Ramos (cell line): ENCODE data around the gene RDM1.

ENCODE experiments used
- in situ Hi-C: fragments of 300-500 bp; cut with MboI; formaldehyde crosslinking; loops from one replicate; pipeline ENCODE4 v1.14.3; 2022; ENCODE audit warnings: low sequenced_read_pairs; ENCODE audit not compliant: unreplicated experiment

The RDM1 gene

DNA sequence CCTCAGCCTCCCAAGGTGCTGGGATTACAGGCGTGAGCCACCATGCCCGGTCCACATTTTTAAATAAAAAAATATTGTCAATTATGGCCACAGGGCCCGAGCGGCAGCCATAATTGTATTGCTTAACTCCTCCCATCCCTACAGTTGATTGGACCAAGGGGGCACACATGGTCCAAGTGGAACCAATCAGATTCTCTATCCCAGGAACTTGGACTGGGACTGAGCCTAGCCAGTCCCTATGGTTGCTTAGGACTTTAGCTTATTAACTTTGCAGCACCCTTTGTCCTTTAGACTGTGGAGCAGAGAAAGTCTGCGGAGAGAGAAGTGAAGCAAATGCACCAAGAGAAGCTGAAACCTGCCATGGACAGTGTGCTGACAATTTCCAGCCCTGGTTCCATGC is 5.5 kb upstream of the RDM1 start:
- in situ Hi-C loops = no loop called here

DNA sequence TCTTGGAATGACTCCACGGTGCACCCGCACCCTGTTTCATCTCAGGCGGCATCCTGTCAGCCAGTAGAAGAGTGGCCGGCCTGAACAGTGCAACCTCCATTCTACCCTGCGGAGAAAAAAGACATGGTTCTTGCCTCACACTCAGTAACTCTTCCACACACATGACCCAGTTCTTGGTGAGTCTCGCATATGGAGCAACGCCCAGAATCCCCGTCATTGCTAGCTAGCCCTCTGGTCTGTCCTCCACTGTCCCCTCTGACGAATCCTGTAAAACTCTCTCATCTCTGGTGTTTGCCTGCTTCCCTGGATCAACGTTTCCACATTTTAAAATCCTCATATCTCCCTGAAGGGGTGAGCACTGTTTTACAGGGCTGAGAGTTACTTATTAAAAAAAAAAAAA is 4.2 kb upstream of the RDM1 start:
- in situ Hi-C loops = no loop called here

DNA sequence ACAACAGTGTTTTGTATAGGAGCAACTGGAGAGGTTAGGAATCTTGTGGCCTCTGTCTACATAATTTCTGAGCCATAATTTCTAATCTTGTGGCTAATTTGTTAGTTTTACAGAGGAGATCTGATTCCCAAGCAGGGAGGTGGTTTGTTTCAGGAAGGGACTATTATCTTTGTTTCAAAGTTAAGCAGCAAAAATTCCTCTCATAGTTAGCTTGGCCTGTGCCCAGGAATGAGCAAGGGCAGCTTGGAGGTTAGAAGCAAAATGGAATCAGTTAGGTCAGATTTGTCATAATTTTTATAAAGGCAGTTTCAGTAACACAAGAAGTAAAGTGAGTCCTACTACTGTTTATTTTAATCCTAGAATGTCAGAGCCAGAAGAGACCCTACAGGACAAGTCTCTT is 2.0 kb upstream of the RDM1 start:
- in situ Hi-C loops = no loop called here

DNA sequence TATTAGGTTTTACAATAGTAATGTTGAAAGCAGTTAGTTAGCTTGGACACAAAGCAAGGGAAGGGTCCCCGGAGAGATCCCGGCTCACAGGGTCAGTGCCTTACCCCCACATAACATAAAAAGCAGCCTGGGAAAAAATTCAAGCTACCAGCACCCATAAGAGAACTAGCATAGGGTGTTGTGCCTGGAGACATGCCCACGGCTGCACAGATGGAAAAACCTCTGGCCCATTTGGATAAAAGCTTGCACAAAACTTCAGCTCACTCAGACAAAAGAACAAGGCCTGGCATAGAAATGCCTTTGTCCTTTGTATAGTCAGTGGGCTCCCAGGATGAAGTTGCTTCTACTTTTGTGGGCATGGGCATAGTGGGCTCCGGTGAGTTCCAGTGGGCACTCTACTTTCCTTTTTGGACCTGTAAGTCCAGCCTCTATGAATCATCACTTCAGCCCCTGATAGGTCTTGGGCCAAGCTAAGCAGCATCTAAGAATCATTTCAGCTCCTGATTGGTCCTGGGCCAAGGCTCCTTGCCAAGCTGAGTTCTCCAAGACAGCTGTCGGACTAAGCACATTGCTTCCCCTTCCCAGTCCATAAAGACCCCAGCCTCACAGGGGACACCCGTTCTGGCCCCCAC is 1.3 kb upstream of the RDM1 start:
- in situ Hi-C loops = no loop called here

DNA sequence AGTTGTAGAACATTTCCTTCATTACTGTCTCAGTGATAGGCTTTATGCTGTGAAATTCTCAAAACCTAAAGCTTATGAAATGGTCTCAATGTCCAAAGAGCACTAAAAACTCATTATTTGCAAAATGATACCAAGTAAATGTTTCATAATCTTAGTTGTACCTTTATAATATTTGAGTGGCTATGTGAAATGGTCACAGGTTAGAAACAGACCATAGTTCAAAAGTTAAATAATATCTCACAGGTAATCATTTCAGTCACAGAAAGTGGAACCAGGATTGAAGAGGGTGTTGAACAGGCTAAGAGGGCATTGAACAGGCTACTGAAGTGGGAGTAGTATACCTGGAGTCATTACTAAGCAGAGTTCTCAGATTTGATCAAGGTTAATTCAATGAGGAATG is 2.9 kb downstream of the RDM1 start:
- in situ Hi-C loops = no loop called here

DNA sequence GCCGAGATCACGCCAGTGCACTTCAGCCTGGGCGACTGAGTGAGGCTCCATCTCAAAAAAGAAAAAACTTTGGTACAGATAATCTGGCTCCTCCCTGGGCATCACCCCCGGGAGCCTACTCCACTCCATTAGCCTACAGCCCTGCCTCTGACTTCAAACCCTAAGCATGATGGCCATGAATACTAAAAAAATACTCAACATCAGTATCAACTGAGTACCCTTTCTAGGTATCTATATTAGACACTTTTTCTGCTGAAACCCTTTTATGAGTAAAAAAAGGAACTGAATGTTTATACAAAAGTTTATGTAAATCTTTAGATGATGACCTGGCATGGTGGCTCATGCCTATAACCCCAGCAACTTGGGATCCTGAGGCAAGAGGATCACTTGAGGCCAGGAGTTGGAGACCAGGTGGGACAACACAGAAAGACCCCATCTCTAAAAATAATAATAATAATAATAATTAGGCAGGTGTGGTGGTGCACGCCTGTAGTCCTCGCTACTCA is 6.9 kb downstream of the RDM1 start:
- in situ Hi-C loops = no loop called here

DNA sequence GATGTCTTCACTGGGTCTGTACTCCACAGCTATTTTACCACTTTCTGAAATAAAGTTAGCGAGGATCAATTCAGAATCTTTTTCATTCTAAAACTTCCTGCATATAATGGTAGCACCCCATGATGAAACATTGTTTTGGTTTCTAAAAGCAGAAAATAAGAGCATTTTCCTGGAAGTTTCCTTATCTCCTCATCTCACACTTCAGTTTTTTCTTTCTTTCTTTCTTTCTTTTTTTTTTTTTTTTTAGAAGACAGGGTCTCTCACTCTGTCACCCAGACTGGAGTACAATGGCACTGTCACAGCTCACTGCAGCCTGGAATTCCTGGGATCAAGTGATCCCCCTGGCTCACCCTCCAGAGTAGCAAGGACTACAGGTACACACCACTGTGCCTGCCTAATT is 10.3 kb downstream of the RDM1 start:
- in situ Hi-C loops = no loop called here

DNA sequence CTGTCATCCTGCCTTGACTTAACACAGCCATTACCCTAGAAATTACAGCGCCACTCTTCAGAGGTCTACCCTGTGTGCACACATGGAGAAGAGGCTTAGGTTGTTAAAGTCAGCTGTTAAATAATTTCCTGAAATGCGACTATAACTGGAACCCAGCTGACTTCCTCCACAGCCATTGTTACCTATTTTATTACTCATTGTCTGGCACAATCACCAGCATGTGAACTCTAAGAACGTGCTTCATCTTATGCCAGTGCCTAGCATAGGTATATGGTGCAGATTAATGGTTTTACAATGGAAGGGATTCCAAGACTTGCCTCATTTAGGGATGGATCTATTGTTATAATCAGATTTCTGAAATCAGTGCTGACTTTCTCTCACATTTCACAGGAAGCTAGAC is 11.9 kb downstream of the RDM1 start:
- in situ Hi-C loops = no loop called here

DNA sequence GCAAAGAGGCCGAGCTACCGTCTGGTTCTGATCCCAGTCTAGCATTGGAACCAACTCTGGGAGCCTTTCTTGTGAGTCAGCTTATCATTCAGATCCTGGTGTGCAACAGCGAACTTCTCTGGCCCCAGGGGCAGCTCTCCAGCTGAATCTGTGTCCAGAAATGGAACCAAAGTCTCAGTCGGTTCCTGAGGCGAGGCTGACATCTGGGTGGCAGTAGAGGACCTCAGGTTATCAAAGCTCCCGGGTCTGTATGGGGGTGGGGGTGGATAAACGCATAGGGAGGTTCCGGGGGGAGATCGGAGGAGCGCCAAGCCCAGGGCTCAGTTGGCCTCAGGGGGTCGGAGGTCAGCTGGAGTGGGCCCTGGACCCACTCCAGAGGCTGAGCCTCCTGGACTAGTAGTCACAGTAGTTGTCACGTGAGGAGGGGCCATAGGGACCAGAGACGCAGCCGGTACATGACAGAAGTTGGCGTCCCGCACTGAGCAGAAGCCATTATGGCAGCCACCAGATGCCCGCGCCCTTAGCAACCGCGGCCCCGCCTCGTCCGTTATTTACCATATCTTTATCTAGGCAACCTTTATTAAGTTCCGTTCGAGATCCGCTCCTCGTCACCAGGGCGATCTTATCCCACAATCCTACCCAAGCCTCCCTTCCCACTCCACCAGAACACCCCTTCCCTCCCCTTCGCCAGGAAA is 12.9 kb downstream of the RDM1 start:
- in situ Hi-C loops = no loop called here

DNA sequence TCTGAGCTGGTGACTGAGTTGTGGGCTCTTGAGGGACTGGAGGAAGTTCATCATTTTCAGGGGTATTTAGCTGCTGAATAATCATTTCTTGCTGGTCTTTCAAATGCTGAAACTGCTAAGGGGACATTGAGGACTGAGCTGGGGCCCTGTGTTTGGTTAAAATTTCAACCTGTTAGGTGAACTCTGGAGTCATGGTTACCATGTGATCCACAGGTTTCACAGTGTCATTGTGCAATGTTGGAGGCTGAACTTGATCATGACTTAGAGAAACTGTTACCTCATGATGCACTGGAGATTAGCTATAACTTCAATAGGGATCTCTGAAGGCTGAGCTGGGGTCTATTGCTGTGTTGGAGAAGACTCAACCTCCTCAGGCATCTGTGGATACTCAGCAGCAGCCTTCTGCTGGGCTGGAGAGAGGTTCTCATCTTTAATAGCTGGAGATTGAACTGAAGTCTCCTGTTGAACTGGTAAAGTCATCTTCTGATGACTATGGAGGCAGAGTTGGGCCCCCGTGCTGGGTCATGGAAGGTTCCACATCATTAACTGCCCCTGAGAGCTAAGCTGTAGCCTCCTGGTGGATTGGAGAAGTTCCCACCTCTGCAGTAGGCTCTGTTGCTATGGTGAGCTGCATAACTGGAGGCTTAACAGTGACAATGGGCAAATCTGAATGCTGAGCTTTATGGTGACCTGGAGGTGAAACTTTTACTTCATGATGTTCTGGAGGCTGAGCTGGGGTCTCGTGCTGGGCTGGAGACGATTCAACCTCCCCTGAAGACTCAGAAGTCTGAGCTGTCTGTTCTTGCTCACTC is 15.2 kb downstream of the RDM1 start:
- in situ Hi-C loops = no loop called here

DNA sequence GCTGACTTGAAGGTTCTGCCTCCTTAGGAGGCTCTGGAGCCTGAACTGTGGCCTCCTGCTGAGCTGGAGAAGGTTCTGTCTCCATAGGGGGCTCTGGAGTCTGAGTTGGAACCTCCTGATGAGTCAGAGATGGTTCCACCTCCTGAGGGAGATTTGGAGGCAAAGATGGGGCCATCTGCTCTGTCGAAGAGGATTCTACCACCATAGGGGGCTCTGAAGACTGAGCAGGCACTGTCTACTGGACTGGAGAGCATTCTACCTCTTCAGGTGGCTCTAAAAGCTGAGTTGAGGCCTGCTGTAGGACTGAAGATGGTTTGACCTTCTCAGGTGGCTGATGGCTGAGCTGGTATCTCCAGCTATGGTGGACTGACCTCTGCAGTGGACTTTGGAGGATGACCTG is 16.2 kb downstream of the RDM1 start:
- in situ Hi-C loops = no loop called here

DNA sequence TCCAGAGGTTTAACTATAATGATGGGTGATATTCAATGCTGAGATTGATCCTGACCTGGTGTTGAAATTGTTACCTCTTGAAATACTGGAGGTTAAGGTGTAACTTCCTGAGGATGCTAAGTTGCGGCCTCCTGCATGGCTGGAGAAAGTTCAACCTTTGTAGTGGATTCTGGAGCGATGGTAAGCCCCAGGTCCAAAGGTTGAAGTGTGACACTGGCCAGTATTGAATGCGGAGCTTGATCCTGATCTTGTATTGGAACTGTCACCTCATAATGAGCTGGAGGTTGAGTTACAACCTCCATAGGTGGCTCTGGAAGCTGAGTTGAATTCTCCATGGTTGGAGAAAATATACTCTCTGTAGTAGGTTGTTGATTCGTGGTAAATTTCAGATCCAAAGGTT is 17.0 kb downstream of the RDM1 start:
- in situ Hi-C loops = no loop called here

DNA sequence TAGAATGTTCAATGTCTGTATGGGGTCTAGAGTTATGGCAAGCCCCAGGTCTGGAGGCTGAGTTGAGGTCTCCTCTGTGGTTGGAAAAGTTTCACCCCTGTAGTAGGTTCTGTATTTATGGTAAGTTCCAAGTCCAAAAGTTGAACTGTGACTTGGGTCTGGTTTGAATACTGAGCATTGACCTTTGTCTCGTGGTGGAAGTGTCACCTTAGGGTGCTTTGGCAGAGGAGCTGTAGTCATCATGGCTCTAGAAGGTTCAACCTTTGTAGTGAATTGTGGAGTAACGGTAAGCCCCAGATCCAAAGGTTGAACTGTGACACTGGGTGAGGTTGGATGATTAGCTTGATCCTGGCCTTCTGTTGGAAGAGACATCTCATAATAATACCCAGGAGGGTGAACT is 17.6 kb downstream of the RDM1 start:
- in situ Hi-C loops = no loop called here

DNA sequence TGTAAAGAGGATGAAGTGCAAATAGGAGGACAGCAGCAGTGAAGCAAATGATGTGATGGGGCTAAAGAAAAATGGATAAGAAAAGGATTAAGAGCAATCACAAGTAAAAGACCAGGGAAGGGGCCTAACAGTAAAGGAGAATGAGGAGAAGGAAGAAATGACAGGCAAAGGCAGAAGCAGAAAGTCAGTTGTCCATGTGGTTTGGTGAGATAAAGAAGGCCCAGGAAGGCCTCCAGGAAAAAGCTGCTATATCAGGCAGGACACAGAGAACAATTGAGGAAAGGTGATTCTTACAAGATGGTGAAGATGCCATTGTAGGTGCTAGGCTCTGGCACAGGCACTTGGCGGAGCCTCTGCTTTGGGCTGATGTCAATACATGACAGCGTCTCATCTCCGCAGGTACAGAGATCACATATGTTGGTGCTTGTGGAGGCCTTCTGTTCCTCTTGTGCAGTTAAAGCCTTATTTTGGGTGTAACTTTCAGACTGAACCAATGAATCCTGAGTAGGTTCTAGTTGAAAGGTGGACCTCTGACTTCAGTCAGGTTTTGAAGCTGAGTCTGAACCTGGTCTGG is 18.1 kb downstream of the RDM1 start:
- in situ Hi-C loops = no loop called here

DNA sequence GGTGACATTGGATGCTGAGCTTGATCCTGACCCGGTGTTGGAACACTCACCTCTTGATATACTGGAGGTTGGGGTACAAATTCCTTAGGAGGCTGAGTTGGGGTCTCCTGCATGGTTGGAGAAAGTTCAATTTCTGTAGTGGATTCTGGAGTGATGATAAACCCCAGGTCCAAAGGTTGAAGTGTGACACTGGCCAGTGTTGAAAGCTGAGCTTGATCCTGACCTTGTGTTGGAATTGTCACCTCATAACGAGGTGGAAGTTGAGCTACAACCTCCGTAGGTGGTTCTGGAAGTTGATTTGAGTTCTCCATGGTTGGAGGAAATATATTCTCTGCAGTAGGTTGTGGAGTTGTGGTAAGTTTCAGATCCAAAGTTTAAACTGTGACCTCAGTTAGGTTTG is 21.2 kb downstream of the RDM1 start:
- in situ Hi-C loops = no loop called here

DNA sequence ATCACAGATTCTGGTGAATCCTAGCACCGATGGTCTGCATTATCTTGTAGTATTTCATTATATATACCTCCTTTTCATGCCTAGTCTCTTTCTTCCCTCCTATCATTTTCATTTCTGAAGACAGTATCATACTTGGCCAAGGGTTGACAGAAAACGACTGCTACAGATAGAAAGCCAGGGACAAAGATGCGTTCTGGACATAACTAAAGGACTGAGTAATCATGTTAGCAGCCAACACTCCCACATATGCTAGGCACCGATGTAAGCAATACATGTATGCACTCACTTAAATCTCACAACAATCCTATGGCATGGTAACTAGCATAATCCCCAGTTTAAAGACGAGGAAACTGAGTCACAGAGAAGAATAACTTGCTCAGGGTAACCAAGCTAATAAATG is 22.9 kb downstream of the RDM1 start:
- in situ Hi-C loops = no loop called here

DNA sequence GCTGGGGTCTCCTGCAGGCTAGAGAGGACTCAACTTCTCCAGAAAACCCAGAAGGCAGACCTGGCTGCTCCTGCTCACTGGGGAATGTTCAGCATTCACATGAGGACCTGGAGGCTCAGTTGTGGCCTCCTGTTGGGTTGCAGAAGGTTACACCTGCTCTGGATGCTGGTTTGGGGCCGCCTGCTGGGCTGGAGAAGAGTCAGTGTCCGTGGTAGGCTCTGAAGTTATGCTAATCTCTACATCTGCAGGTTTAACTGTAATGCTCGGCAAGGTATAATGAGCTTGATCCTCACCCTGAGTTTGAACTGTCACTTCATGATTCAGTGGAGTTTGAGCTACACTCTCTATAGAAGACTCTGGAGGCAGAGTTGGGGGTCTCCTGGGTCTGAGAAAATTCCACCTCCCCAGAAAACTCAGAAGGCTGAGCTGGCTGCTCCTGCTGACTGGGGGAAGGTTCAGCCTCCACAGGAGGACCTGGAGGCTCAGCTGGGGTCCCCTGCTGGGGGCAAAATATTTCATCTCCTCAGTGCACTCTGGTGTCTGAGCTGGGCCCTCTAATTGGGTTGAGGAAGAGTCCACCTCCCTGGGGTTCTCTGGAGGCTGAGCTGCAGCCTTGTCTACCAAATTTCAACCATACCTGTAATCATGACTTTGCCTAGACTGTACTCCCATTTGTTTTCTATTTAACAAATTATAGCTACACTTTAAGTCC is 23.5 kb downstream of the RDM1 start:
- in situ Hi-C loops = no loop called here

DNA sequence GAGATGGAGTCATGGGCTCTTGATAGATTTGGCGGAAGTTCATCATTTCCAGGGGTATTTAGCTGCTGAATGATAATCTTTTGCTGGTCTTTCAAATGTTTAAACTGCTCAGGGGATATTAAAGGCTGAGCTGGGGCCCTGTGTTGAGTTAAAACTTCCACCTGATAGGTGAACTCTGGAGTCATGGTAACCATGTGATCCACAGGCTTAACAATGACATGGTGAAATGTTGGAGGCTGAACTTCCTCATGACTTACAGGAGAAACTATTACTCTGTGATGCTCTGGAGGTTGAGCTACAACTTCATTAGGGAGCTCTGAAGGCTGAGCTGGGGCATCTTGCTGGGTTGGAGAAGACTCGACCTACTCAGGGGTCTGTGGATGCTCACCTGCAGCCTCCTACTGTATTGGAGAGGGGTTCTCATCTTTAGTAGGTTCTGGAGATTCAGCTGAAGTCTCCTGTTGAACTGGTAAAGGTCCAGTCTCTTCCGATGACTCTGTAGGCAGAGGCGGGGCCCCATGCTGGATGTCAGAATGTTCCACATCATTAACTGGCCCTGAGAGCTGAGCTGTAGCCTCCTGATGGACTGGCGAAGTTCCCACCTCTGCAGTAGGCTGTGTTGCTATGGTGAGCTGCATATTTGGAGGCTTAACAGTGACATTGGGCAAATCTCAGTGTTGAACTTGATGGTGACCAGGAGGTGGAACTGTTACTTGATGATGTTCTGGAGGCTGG is 24.2 kb downstream of the RDM1 start:
- in situ Hi-C loops = no loop called here

DNA sequence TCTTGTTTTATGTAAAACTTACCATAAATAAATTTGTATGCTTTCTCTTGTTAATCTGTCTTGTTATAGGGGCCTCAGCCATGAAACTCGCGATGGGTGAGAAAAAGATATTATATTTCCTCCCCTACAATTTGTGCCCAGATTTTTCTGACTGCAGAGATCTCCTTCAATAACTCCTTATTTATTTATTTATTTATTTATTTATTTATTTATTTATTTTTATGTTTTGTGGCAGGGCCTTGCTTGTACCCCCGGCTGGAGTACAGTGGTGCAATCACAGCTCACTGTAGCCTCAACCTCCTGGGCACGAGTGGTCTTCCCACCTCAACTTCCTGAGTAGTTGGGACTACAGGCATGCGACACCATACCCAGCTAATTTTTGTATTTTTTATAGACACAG is 27.1 kb downstream of the RDM1 start:
- in situ Hi-C loops = no loop called here
